Measurements from ENCODE around the gene TMEM238.

GRCh38 chr19:55365245-55365644 is 18.8 kb downstream of the TMEM238 start:
- TF ChIP-seq REST (IDR thresholded peaks at IDR 0.05; ENCODE audit: insufficient read depth in 1 of 2, low read depth in 2 of 2, low read length in 1 of 2) = no peak
- TF ChIP-seq CTCF (IDR thresholded peaks at IDR 0.05) = no peak
- no peak for TF ChIP-seq SIN3A (IDR thresholded peaks at IDR 0.05; ENCODE audit: borderline replicate concordance, insufficient read depth, low read depth, low read length)
